SJSA1 (cell line): ENCODE data around the gene PTPRM. TPM values are rescaled to one million over a fixed set of nuclear protein-coding genes. Genes with fewer than 3 reads are reported as not detected.
A peak's percentile ranks its signal among the peaks of the same experiment; 100 is the strongest.

Experiments used
- DNase-seq, 2 experiments: peaks; one replicate each; pipeline ENCODE4 v3.0.0-alpha.2; 2015 to 2020; ENCODE audit warnings: low spot score in 2 of 2, low read depth in 1 of 2
- H3K27ac ChIP-seq: fragments of 250-450 bp; sonication (Bioruptor Pico); 2 replicates; pipeline ENCODE4 v1.5.1; 2020; ENCODE audit warnings: mild to moderate bottlenecking, moderate library complexity
- H3K27me3 ChIP-seq: fragments of 250-450 bp; sonication (Bioruptor Pico); replicated peaks from 2 replicates; pipeline ENCODE4 v1.5.1; 2020; ENCODE audit warnings: mild to moderate bottlenecking, moderate library complexity
- H3K36me3 ChIP-seq: fragments of 250-450 bp; sonication (Bioruptor Pico); 2 replicates; pipeline ENCODE4 v1.5.1; 2020; ENCODE audit warnings: mild to moderate bottlenecking
- H3K4me1 ChIP-seq: fragments of 250-450 bp; sonication (Bioruptor Pico); replicated peaks from 2 replicates; pipeline ENCODE4 v1.6.1; 2021; ENCODE audit warnings: mild to moderate bottlenecking
- H3K4me3 ChIP-seq: fragments of 250-450 bp; sonication (Bioruptor Pico); 2 replicates; pipeline ENCODE4 v1.5.1; 2020; ENCODE audit warnings: mild to moderate bottlenecking
- H3K9me3 ChIP-seq: fragments of 250-450 bp; sonication (Bioruptor Pico); replicated peaks from 2 replicates; pipeline ENCODE4 v1.5.1; 2020; ENCODE audit warnings: mild to moderate bottlenecking
- total RNA-seq: library from RNA; depleted of rRNA; stranded (reverse); fragments of >200 nt; shearing (Covaris generic); gene quantifications from 2 replicates; pipeline ENCODE4 v1.2.3, GENCODE V29; 2014

Gene PTPRM
- total RNA-seq, 1 experiment from 2014 or later: 68.3 TPM

DNA sequence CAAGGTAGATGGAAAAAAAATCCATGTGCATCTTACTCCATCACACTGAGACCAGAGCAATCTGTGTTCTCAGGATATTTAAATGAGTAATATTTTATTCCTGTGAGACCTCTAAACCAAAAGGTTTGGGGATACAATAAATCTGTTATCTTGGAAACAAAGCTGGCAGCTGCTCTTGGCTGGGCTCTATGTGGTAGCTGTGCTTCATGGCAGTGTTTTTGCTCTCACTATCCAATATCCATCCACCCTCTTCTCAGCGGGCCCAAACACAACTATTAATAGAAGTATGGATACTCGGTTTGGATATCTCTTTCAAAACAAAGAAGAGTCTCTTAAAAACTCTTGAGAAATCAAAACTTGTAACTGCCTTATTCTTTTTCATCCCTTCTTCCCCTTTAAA lies 797.3 kb downstream of the PTPRM start:
- Histone ChIP-seq H3K4me3 (no peak overlapping the region), H3K27ac (no peak overlapping the region), H3K9me3 (no peaks in the 10 kb centered on the region), H3K4me1 (no peaks in the 10 kb centered on the region), H3K36me3 (no peaks in the 10 kb centered on the region), H3K27me3 (no peaks in the 10 kb centered on the region)
- no peak for DNase-seq

DNA sequence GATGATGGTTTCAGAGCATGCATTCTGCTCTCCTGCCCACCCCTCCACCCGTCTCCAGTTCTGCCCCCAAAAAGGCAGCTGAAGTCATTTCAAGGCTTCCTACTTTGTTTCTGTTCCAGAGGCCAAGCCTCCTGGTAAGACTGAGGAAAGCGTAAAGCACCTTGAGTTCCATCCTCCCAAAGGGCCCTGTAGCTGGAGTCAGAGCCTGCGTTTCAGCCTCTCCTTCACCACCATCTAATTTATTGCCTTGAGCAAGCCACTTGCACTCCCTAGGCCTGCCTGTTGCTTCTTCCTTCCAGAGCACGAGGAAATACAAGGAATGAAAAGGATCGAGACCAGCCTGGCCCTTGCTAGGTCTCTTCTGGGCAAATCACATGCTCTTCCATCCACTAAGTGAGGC lies 797.9 kb downstream of the PTPRM start:
- Histone ChIP-seq H3K36me3 (no peaks in the 10 kb centered on the region), H3K4me1 (no peaks in the 10 kb centered on the region), H3K4me3 (no peak overlapping the region), H3K27me3 (no peaks in the 10 kb centered on the region), H3K27ac (no peak overlapping the region), H3K9me3 (no peaks in the 10 kb centered on the region)
- no peak for DNase-seq

DNA sequence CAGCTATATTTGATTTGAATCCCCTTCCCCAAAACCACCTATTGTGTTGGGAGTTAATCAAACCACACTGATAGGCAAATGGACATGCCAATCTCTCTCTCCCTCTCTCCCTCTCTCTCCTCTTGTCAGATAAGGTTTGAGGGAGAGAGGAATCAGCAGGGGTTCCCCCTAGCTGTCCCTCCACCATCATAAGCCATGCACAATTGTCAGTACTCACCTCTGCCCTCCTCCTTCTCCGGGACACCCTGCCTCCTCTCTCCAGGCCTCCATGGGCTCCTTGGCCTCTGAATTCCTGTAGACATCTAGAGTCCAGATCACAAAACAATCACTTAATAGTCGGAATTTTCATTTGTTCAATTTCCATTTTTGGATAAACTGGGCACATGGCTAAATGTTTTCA lies 798.4 kb downstream of the PTPRM start:
- DNase-seq: no peak
- Histone ChIP-seq H3K4me3 (no peak overlapping the region), H3K27ac (no peak overlapping the region), H3K4me1 (no peaks in the 10 kb centered on the region; the same call in 1 of the 2 replicates), H3K9me3 (no peaks in the 10 kb centered on the region), H3K27me3 (no peaks in the 10 kb centered on the region), H3K36me3 (no peaks in the 10 kb centered on the region)

DNA sequence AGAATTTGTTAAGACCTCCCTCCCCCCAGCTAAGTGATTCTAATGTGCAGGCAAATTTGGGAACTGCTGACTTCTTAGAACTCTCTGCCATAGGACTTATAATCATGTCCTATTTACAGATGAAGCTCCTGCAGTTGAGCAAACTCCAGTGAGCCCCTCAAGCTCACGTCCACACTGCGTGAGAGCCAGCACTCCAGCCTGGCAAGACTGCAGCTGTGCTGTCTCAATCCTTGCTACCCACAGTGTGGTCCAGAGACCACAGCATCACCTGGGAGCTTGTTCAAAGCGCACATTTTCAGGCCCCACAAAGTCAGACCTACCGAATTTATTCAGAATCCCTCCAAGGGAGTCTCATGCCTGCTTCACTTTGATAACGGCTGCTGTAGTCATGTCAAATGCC lies 799.0 kb downstream of the PTPRM start:
- no peaks in the 10 kb centered on the region for H3K36me3 ChIP-seq
- H3K27ac ChIP-seq: no peak overlapping the region

DNA sequence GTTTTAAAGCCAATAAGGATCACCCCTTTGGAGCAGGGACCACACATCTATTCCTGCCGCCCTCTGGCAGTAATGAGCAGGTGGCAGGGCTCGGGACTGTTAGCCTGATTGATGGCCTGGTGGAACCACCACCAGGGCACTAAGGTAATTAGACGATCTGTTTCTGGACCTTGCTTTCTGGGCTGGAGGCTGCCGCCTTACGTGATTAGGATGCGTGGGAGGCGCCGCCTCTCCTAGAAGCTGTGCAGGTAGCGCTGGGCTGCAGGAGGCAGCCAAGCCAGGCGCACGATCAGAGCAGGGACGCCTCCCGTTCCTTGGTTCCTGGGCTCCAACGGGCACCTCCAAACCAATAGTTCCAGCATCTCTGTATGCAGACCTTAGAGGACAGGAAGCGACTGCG lies 799.5 kb downstream of the PTPRM start:
- no peak for DNase-seq
- Histone ChIP-seq H3K36me3 (no peaks in the 10 kb centered on the region), H3K27ac (no peak overlapping the region), H3K4me1 (peaks cover 5% of the 10 kb centered on the region; the same call in 1 of the 2 replicates), H3K27me3 (no peaks in the 10 kb centered on the region), H3K4me3 (no peak overlapping the region), H3K9me3 (no peaks in the 10 kb centered on the region)

More for the DNA sequence above, 799.0 kb downstream of the PTPRM start:
- no peaks in the 10 kb centered on the region for H3K27me3 ChIP-seq
- peaks cover 5% of the 10 kb centered on the region; the same call in 1 of the 2 replicates for H3K4me1 ChIP-seq
- no peak for DNase-seq
- H3K9me3 ChIP-seq: no peaks in the 10 kb centered on the region
- no peak overlapping the region for H3K4me3 ChIP-seq

DNA sequence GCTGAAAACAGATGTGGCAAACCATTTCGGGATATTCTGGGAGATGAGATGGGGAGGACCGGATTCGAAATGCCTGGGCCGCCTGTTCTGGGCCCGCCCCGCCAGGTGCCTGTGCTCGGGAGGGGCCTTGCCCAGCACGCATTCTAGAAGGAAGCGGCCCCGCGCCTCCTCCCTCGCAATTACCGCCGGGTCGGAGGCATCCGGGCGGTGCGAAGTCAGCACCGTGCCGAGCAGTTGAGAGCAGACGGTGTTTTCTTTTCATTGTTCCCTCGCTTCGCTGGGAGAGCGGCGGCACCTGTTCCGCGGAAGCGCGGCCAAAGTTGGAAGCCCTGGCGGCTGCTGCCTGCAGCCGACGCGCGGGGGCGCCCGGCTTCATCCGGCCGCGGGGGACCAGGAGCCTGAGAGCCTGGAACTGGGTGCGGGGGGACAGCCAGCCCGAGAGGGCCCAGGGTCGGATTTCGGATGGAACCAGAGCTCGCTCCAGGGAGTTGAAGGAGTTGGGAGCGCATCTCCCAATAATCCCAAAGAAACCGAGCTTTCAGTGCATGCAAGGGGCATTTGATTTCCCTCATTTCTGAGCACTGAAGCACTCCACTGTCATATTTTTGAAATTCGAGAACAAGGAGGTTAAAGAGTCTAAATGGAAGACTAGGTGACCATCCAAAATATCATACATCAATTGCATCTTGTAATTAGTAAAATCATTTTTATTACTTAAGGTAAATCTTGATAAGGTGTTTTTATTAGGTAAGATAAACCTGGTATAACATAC lies 800.3 kb downstream of the PTPRM start:
- H3K4me3 ChIP-seq: no peak overlapping the region

DNA sequence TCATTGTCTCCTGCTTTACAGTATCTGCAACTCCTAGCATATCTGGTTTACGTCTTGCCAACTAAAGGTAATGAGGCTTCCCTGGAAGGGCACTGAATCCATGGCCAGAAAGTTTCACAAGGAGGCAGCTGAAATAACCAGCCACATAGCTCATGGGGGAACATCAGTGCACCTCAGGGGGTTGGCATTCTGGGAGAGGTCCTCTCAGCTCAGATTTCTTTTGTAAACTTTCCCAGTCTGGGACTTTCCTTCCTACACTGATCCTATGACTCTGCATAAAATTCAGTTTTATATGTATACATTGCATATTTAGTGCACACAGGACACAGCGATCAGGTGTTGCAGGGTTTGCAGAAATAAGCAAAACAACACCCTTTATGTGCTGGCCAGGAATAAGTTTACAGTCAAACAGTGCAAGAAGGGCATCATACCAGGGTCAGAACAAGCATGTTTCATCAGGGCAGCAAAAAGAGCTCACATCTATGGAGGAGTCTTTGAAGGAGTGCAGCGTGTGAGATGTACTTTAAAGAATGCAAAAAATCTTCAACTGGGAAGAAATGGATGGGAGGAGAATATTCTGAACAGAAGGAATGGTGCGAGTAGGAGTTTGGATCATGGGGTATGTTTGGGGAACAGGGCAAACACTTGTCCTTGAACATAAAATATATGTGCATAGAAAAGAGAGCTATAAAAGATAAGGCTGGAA lies 801.5 kb downstream of the PTPRM start:
- Histone ChIP-seq H3K4me1 (peaks cover 5% of the 10 kb centered on the region), H3K9me3 (no peaks in the 10 kb centered on the region), H3K4me3 (no peak overlapping the region), H3K27ac (no peak overlapping the region), H3K36me3 (no peaks in the 10 kb centered on the region), H3K27me3 (no peaks in the 10 kb centered on the region)
- DNase-seq: no peak

More for the DNA sequence above, 800.3 kb downstream of the PTPRM start:
- H3K9me3 ChIP-seq: no peaks in the 10 kb centered on the region
- no peak for DNase-seq
- peaks cover 5% of the 10 kb centered on the region; the same call in 1 of the 2 replicates for H3K4me1 ChIP-seq
- H3K36me3 ChIP-seq: no peaks in the 10 kb centered on the region
- no peaks in the 10 kb centered on the region for H3K27me3 ChIP-seq
- H3K27ac ChIP-seq: no peak overlapping the region

DNA sequence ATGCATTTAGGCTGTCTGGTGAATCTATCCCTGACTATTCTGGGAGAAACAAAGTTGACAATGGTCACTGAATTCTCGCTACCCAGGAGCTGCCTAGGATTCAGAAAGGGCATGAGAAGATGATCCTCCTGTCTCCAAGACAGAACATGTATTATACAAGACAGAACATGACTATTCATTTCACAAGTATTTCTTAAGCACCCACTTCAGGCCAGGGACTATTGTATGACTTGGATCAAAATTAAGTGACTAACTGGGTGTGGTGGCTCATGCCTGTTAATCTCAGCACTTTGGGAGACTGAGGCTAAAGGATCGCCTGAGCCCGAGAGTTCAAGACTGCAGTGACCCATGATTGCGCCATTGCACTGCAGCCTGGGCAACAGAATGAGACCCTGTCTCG lies 806.4 kb downstream of the PTPRM start:
- Histone ChIP-seq H3K27ac (no peak overlapping the region), H3K27me3 (no peaks in the 10 kb centered on the region), H3K36me3 (no peaks in the 10 kb centered on the region), H3K4me3 (no peak overlapping the region), H3K9me3 (no peaks in the 10 kb centered on the region), H3K4me1 (peaks cover 5% of the 10 kb centered on the region)
- DNase-seq: peak in 1 of 2 experiments; percentile 3

DNA sequence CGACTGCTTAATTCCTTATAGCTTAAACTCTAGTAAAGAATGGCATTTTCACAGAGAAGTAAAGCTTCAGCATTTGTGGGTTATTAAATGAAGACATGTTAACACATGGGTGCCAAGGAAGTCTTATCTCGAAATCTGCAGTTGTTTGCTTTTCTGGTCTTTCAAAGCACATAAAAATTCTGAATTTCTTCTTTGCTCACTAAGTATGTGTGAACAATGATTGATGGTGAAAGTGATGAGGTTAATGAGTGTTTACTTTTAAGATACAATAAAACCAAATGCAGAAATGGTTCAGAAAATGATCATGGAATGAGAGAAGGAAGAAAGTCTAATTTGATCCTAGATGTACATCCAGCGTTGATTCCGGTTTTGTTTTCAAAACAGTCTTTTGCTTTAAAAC lies 807.6 kb downstream of the PTPRM start:
- Histone ChIP-seq H3K36me3 (no peaks in the 10 kb centered on the region), H3K27me3 (no peaks in the 10 kb centered on the region), H3K27ac (no peak overlapping the region), H3K4me1 (peaks cover 5% of the 10 kb centered on the region), H3K9me3 (no peaks in the 10 kb centered on the region), H3K4me3 (no peak overlapping the region)
- no peak for DNase-seq

DNA sequence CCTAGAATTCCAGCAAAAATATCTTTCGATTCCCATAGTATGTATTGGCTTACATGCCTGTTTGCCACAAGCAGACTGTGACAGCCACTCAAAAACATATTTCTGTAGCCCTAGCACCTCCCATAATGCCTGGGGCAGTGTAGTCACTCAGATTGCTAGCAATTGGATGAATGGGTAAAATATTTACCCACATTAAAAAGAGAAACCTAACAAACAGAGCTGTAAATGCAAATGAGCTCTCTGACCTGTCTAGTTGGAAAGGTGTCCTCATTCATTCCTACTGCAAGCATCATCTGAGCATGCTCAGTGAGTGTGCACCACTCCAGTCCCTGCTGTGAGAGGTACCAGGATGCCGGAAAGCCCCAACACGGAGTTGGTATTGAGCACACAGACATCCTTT lies 808.1 kb downstream of the PTPRM start:
- no peaks in the 10 kb centered on the region for H3K27me3 ChIP-seq
- H3K4me1 ChIP-seq: peaks cover 5% of the 10 kb centered on the region
- no peak overlapping the region for H3K27ac ChIP-seq
- no peak for DNase-seq
- no peaks in the 10 kb centered on the region for H3K9me3 ChIP-seq
- H3K4me3 ChIP-seq: no peak overlapping the region
- H3K36me3 ChIP-seq: no peaks in the 10 kb centered on the region

DNA sequence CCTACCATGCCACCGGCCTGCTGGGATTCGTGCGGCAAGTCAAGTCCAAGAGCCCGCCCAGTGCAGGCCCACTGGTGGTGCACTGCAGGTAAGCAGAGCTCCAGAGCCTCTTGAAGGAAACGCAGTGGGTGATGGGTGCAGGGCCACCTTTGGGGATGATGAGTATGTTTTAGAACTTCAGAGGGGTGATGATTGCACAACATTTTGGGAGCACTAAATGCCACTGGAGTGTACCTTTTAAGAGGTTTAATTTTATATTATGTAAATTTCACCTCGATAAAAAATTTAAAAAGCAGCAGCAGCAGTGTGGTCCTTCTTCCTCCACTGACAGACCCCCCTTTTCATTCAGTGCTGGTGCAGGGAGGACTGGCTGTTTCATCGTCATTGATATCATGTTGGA lies 809.0 kb downstream of the PTPRM start:
- peaks cover 7% of the 10 kb centered on the region; the same call in 1 of the 2 replicates for H3K36me3 ChIP-seq
- no peaks in the 10 kb centered on the region for H3K9me3 ChIP-seq
- DNase-seq: no peak
- no peaks in the 10 kb centered on the region for H3K27me3 ChIP-seq
- no peak overlapping the region for H3K27ac ChIP-seq
- H3K4me1 ChIP-seq: no peaks in the 10 kb centered on the region; the same call in none of the 2 replicates
- no peak overlapping the region for H3K4me3 ChIP-seq

DNA sequence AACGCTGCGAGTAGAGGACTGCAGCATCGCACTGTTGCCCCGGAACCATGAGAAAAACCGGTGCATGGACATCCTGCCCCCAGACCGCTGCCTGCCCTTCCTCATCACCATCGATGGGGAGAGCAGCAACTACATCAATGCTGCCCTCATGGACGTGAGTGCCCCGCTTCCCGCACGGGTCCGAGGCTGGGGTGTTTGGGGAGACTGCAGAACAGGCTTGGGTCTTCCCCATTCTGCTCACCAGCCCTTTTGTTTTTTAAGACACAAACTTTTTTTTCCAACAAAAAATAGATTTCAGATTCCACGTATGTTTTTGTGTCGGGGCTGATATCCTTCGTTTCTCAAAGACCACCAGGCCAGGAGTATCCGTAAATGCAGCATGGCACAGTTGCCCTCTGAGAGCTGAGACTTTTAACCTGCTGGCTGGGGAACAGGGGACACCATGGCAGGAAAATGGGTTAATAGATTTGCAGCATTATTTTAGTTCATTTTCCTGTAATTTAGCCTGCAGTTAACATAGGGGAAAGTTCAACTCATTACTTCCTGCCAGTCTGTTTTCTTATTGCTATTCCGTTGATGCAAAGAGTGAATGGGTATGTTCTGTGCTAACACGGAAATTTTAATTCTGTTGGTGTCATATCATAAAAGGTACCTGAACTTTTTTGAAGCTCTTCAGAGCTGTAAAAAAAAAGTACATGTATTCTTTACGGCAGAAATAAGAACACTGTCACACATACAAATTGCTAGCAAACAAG lies 812.2 kb downstream of the PTPRM start:
- H3K4me3 ChIP-seq: no peak overlapping the region
- no peak overlapping the region for H3K27ac ChIP-seq
- peaks cover 8% of the 10 kb centered on the region for H3K36me3 ChIP-seq
- no peaks in the 10 kb centered on the region for H3K27me3 ChIP-seq
- no peaks in the 10 kb centered on the region for H3K9me3 ChIP-seq
- no peak for DNase-seq
- no peaks in the 10 kb centered on the region for H3K4me1 ChIP-seq

DNA sequence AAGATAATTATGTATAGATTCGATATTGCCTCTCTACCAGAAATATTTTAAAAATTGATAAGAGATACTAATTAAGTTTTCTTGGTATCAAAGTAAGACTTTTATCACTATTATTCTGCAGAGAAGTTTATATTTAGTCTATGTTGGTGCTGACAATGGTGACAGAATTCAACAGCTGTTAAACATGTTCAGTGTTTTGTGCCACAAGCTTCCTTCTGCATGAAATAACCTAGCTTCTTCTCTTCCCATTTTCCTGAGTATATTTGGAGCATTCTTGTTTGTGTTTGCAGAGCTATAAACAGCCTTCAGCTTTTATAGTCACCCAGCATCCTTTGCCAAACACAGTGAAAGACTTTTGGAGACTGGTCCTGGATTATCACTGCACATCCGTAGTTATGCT lies 812.9 kb downstream of the PTPRM start:
- Histone ChIP-seq H3K4me3 (no peak overlapping the region), H3K36me3 (peaks cover 13% of the 10 kb centered on the region), H3K9me3 (no peaks in the 10 kb centered on the region), H3K4me1 (no peaks in the 10 kb centered on the region), H3K27ac (no peak overlapping the region), H3K27me3 (no peaks in the 10 kb centered on the region)
- DNase-seq: no peak

DNA sequence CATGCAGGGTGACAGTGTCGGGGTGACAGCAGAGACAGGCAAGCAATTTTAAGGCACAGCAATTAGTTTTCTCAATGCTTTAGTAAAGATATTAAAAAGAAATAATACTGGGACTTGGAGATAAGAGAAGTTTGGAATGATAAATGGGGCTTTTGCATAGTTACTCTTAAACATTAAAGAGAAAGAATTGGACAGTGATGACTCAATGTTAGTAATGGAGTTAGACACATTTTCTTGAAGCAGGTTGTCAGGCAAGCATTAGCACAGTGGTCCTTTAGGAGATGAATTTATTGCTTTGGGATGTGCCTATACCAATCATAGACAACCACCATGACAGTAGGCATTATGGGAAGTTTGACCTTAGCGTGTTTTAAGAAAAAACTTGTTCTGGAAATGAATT lies 813.8 kb downstream of the PTPRM start:
- H3K4me1 ChIP-seq: no peaks in the 10 kb centered on the region
- H3K27me3 ChIP-seq: no peaks in the 10 kb centered on the region
- H3K36me3 ChIP-seq: peaks cover 15% of the 10 kb centered on the region
- no peak overlapping the region for H3K4me3 ChIP-seq
- no peak overlapping the region for H3K27ac ChIP-seq
- no peak for DNase-seq
- no peaks in the 10 kb centered on the region for H3K9me3 ChIP-seq
